Duodenal mucosa (tissue), 2 donors: Measurements from ENCODE around the gene EPN3.

ENCODE experiments used
- H3K27ac ChIP-seq: one replicate; pipeline ENCODE4 v1.7.0; 2013; ENCODE audit warnings: low read depth, low read length
- H3K27me3 ChIP-seq, 2 donors: one replicate each; pipeline ENCODE4 v1.7.0; 2013; ENCODE audit warnings: low read length in 2 of 2, control low read depth in 1 of 2; ENCODE audit not compliant: insufficient read depth in 2 of 2, control insufficient read depth in 1 of 2
- H3K36me3 ChIP-seq, 2 donors: one replicate each; pipeline ENCODE4 v1.7.0; 2013; ENCODE audit warnings: low read length in 2 of 2, control low read depth in 1 of 2; ENCODE audit not compliant: insufficient read depth in 2 of 2, control insufficient read depth in 1 of 2
- H3K4me1 ChIP-seq, 2 donors: one replicate each; pipeline ENCODE4 v1.7.0; 2013; ENCODE audit warnings: low read length in 2 of 2, control low read depth in 1 of 2; ENCODE audit not compliant: insufficient read depth in 2 of 2, control insufficient read depth in 1 of 2
- H3K4me3 ChIP-seq, 2 donors: one replicate each; pipeline ENCODE4 v1.7.0; 2013; ENCODE audit warnings: low read length in 2 of 2, low read depth in 1 of 2
- H3K9ac ChIP-seq, 2 donors: one replicate each; pipeline ENCODE4 v1.7.0; 2013; ENCODE audit warnings: low read length in 2 of 2, low read depth in 1 of 2
- H3K9me3 ChIP-seq, 2 donors: one replicate each; pipeline ENCODE4 v1.7.0; 2013; ENCODE audit warnings: low read length in 2 of 2, control low read depth in 1 of 2; ENCODE audit not compliant: control insufficient read depth in 1 of 2

The EPN3 gene

GRCh38 chr17:50565402-50566350 is 33.1 kb downstream of the EPN3 start:
- Histone ChIP-seq H3K4me1 (no peaks in the 10 kb centered on the region), H3K27me3 (peaks cover 48 to 50% of the 10 kb centered on the region in 2 donors), H3K36me3 (no peaks in the 10 kb centered on the region), H3K4me3 (no peak overlapping the region), H3K9me3 (no peaks in the 10 kb centered on the region), H3K27ac (no peak overlapping the region), H3K9ac (no peak overlapping the region)

GRCh38 chr17:50566886-50567285 is 34.4 kb downstream of the EPN3 start:
- Histone ChIP-seq H3K9me3 (no peaks in the 10 kb centered on the region), H3K27ac (no peak overlapping the region), H3K9ac (no peak overlapping the region), H3K4me1 (no peaks in the 10 kb centered on the region), H3K4me3 (no peak overlapping the region), H3K27me3 (peaks cover 46 to 48% of the 10 kb centered on the region in 2 donors), H3K36me3 (no peaks in the 10 kb centered on the region)

DNA sequence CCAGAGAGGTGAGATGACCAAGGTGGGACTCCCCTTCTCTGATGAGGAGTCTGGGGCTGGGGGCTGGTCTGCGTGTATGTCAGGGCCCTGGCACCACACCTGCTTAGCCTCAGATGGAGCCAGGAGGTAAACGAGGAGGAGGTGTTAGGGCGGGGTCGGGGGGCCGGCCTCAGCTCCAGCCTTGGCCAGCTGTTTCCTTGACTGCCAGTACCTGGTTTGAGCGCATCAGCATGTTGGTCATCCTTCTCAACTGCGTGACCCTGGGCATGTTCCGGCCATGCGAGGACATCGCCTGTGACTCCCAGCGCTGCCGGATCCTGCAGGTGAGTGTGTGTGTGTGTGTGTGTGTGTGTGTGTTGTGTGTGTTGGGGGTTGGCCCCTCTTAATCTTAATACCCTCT is 36.1 kb downstream of the EPN3 start:
- H3K27ac ChIP-seq = no peak overlapping the region
- H3K9me3 ChIP-seq = no peaks in the 10 kb centered on the region
- H3K9ac ChIP-seq = no peak overlapping the region
- no peak overlapping the region for H3K4me3 ChIP-seq
- no peaks in the 10 kb centered on the region for H3K4me1 ChIP-seq
- H3K36me3 ChIP-seq = no peaks in the 10 kb centered on the region
- H3K27me3 ChIP-seq = peaks cover 29 to 33% of the 10 kb centered on the region in 2 donors

- no peaks in the 10 kb centered on the region for H3K36me3 ChIP-seq
- no peaks in the 10 kb centered on the region for H3K9me3 ChIP-seq
- no peak overlapping the region for H3K27ac ChIP-seq
- H3K4me1 ChIP-seq = no peaks in the 10 kb centered on the region
- no peak overlapping the region for H3K9ac ChIP-seq
- peaks cover 22 to 24% of the 10 kb centered on the region in 2 donors for H3K27me3 ChIP-seq
- no peak overlapping the region for H3K4me3 ChIP-seq
Measured at GRCh38 chr17:50569592-50569991, 37.1 kb downstream of the EPN3 start.

GRCh38 chr17:50570032-50570431 is 37.5 kb downstream of the EPN3 start:
- Histone ChIP-seq H3K9ac (no peak overlapping the region), H3K27ac (no peak overlapping the region), H3K9me3 (no peaks in the 10 kb centered on the region)

DNA sequence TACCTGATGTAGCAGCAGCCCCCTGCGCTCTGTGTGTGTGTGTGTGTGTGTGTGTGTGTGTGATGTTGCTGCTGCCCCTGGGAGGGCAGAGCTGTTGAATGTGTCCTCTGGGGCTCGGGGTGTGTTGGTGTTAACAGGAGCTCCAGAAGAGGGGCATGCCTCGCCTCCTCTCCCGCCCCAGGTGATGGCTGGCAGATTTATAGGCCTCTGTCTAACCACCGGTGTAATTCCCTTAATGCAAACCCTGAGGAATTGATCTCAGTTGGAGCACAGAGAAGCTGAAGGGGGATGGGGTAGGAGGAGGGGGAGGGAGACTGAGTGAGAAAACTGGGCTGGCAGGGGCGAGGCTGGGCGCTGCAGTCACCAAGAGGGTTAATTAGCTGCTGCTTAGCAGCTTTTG is 38.0 kb downstream of the EPN3 start:
- Histone ChIP-seq H3K27ac (no peak overlapping the region), H3K36me3 (no peaks in the 10 kb centered on the region), H3K4me3 (no peak overlapping the region), H3K9ac (no peak overlapping the region), H3K27me3 (peaks cover 20 to 21% of the 10 kb centered on the region in 2 donors), H3K4me1 (no peaks in the 10 kb centered on the region), H3K9me3 (no peaks in the 10 kb centered on the region)

More at GRCh38 chr17:50570032-50570431, 37.5 kb downstream of the EPN3 start:
- H3K36me3 ChIP-seq = no peaks in the 10 kb centered on the region
- peaks cover 21 to 22% of the 10 kb centered on the region in 2 donors for H3K27me3 ChIP-seq
- H3K4me3 ChIP-seq = no peak overlapping the region
- H3K4me1 ChIP-seq = no peaks in the 10 kb centered on the region

GRCh38 chr17:50571681-50572080 is 39.1 kb downstream of the EPN3 start:
- Histone ChIP-seq H3K27ac (no peak overlapping the region), H3K36me3 (no peaks in the 10 kb centered on the region), H3K9ac (no peak overlapping the region), H3K4me1 (no peaks in the 10 kb centered on the region), H3K27me3 (peaks cover 8 to 10% of the 10 kb centered on the region in 2 donors), H3K9me3 (no peaks in the 10 kb centered on the region), H3K4me3 (no peak overlapping the region)

- H3K9me3 ChIP-seq = no peaks in the 10 kb centered on the region
- H3K9ac ChIP-seq = no peak overlapping the region
- no peak overlapping the region for H3K4me3 ChIP-seq
- no peaks in the 10 kb centered on the region for H3K36me3 ChIP-seq
- no peak overlapping the region for H3K27ac ChIP-seq
- no peaks in the 10 kb centered on the region for H3K4me1 ChIP-seq
- peaks cover under 1 to 6% of the 10 kb centered on the region in 2 donors for H3K27me3 ChIP-seq
Measured at GRCh38 chr17:50572541-50572940, 40.0 kb downstream of the EPN3 start.

- H3K9me3 ChIP-seq = no peaks in the 10 kb centered on the region
- peaks cover 0 to 10% of the 10 kb centered on the region in 2 donors for H3K27me3 ChIP-seq
- no peaks in the 10 kb centered on the region for H3K4me1 ChIP-seq
- H3K4me3 ChIP-seq = no peak overlapping the region
- no peak overlapping the region for H3K27ac ChIP-seq
- H3K36me3 ChIP-seq = no peaks in the 10 kb centered on the region
- no peak overlapping the region for H3K9ac ChIP-seq
Measured at GRCh38 chr17:50573866-50574611, 41.5 kb downstream of the EPN3 start.

DNA sequence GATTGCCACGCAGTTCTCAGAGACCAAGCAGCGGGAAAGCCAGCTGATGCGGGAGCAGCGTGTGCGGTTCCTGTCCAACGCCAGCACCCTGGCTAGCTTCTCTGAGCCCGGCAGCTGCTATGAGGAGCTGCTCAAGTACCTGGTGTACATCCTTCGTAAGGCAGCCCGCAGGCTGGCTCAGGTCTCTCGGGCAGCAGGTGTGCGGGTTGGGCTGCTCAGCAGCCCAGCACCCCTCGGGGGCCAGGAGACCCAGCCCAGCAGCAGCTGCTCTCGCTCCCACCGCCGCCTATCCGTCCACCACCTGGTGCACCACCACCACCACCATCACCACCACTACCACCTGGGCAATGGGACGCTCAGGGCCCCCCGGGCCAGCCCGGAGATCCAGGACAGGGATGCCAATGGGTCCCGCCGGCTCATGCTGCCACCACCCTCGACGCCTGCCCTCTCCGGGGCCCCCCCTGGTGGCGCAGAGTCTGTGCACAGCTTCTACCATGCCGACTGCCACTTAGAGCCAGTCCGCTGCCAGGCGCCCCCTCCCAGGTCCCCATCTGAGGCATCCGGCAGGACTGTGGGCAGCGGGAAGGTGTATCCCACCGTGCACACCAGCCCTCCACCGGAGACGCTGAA is 43.2 kb downstream of the EPN3 start:
- Histone ChIP-seq H3K9ac (no peak overlapping the region), H3K27ac (no peak overlapping the region), H3K36me3 (no peaks in the 10 kb centered on the region), H3K9me3 (no peaks in the 10 kb centered on the region), H3K4me1 (no peaks in the 10 kb centered on the region), H3K27me3 (peaks cover 0 to 12% of the 10 kb centered on the region in 2 donors), H3K4me3 (no peak overlapping the region)
